GM18508 (cell line): ENCODE results near the gene THRB.

Source experiments
- ATAC-seq: cut with Tn5 transposase; IDR thresholded peaks from one replicate; pipeline ENCODE4 v1.9.1; 2021; ENCODE audit warnings: moderate number of reproducible peaks; ENCODE audit not compliant: insufficient read depth, unreplicated experiment

The THRB gene

GRCh38 chr3:24360957-24361356, 133.7 kb downstream of the THRB start:
- ATAC-seq: no peak

DNA sequence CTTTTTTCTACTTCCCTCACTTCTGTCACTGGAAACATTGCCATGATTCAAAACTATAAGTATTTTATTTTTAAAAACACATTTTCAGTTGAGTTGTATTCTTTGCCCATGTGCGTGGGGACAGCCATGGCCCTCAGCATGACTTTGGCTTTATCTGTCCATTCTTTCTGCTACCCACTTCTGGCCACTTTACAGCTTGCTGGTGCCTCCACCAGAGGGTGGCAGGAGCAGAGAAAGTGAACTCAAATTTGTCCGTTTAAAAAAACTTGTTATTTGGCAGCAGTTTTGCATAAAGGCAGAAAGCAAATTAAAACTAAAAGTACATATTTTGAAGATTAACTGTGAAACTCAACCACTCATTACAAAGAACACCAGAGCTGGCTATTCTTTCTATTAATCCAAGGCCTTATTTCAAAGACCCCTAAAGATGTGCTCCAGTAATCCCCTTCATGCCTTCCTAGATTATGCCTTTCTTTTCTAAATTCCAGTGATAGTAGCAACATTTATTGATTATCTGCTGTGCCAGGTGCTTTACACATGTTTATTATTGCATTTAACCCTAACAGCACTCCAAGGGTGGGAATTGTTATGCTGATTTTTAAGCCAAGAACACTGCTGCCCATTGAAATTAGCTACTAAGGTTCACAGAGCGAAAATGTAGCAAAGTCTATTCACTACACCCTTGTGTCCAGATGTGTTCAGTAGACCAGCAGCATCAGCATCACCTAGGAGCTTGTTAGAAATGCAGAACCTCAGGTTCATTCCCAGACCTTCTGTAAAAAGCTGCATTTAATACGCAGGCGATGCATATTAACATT, 134.8 kb downstream of the THRB start:
- no peak for ATAC-seq

GRCh38 chr3:24359102-24359501, 135.5 kb downstream of the THRB start:
- ATAC-seq: no peak

DNA sequence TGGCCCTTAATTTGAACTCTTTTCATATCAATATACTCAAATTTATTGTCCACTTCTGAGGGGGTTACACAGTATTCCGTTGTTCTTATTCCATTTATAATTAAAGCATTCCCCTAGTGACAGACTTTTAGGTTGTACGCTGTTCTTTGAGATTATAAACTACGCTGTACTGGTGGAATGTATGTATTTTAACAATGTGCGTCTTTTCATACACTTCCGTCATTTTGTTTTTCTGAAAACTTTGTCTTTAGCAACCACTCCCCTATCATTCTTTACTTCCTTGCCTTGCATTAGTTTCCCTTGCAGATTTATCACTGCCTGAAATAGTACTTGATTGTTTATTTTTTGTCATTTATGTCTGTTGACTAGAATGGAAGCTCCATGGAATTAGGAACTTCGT, 137.0 kb downstream of the THRB start:
- no peak for ATAC-seq

DNA sequence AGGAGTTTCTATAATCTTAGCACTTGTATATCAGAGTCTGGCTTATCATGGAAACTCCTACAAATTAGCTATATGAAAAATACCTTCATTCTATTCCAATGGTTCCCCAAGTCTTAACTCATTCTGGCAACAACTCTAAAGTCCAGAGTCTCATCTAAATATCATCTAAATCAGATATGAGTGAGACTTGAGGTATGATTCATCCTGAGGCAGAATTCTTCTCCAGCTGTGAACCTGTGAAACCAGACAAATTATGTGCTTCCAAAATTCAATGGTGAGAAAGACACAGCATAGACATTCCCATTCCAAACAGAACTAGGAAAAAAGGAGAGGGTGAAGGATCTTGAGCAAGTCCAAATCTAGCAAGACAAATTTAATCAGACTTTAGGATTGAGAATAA, 138.8 kb downstream of the THRB start:
- ATAC-seq: no peak

GRCh38 chr3:24354230-24354629, 140.4 kb downstream of the THRB start:
- no peak for ATAC-seq

- no peak for ATAC-seq
Observed at GRCh38 chr3:24352893-24353553, 141.6 kb downstream of the THRB start.

DNA sequence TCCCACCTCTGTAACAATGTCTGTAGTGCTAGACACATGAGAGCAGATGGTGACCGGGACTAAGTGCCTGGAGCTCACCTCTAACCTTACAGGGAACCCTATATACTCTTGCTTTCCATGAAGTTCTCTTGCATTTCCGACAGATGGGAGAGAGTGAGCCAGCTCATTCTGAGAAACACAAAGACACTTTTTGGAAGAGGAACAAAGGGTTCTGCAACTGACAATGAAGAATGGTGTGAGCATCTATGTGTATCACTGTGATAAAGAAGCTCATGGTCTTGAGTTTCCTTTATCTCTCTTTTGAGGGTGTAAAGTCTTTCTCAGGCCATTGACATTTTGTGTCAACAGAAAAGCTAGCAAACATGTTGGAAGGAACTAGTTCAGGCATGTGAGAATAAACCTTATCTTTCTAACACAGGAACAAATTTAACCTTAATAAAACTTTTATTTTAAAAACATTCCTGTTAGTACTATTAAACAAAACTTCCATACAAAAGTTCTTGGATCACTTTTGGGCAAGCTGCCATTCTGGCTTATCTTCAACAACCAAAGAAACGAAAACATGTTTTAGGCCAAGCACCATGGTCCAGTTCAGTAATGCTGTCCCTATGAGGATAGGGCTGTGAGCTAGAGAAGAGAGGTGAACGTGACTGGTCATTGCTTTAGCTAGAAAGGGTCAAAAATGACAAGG, 142.7 kb downstream of the THRB start:
- ATAC-seq: no peak

GRCh38 chr3:24349367-24350019, 145.2 kb downstream of the THRB start:
- no peak for ATAC-seq

GRCh38 chr3:24348348-24348747, 146.3 kb downstream of the THRB start:
- no peak for ATAC-seq

- ATAC-seq: no peak
Observed at GRCh38 chr3:24344784-24345439, 149.7 kb downstream of the THRB start.

GRCh38 chr3:24343084-24343783, 151.4 kb downstream of the THRB start:
- no peak for ATAC-seq

GRCh38 chr3:24342275-24342674, 152.4 kb downstream of the THRB start:
- no peak for ATAC-seq

GRCh38 chr3:24341668-24342067, 153.0 kb downstream of the THRB start:
- no peak for ATAC-seq

- no peak for ATAC-seq
Observed at GRCh38 chr3:24340966-24341365, 153.7 kb downstream of the THRB start.

DNA sequence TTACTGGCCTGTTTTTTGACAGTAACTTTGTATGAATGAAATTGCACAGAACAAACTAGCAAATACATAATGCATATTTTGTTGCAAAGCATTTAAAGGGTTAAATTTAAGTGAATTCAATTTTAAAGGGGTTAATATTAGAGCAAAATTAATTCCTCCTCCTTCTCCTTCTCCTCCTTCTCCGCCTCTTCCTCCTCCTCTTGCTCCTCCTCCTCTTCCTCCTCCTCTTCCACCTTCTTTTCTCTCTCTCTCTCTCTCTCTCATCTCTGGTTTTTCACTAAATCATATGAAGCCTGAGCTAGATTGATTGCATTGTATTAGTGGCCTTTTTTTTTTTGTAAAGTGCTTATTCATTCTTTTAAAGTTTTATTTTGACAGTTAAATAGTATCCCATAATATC, 154.5 kb downstream of the THRB start:
- no peak for ATAC-seq

GRCh38 chr3:24339266-24339825, 155.3 kb downstream of the THRB start:
- ATAC-seq: no peak

DNA sequence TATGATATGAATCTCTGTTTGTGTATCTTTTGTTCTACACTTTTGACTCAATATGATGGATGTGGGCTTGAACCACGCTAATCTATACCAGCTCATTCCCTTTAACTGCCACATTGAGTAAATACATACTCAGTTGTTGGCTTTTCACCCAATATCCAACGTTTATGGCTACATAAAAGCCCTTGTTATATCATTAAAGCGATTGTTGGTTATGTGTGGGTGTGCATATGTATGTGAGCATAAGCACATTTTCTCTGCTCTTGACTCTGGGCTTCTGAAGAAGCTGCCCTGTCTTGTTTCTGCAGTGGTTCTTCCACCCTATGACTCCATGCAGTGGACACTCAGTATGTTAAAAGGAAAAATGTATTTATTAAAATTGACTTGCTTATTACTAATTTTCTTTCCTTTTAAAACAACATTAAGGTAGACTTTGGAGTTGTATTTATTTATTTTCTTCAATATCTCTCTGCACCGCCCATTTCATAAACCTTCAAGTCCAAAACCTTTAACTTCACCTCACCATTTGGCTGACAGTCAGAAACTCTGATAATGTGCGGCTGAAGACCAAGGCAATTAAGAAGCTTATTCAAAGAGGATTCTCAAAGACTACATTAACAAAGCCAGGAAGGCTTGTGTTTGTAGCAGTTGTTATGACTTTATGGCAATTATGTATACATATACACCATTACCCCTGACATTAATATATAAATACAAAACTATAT, 156.1 kb downstream of the THRB start:
- ATAC-seq: no peak

- no peak for ATAC-seq
Observed at GRCh38 chr3:24336101-24336500, 158.5 kb downstream of the THRB start.
